HepG2 (cell line): ENCODE results near the gene ENTPD1. TPM values are rescaled to one million over a fixed set of nuclear protein-coding genes. Genes with fewer than 3 reads are reported as not detected.

ENCODE experiments used
- CBFB ChIP-seq: sonication (generic); formaldehyde crosslinking; IDR thresholded peaks from 2 replicates; pipeline ENCODE4 v1.4.0; 2020; ENCODE audit warnings: missing genetic modification reagents
- CBX2 ChIP-seq, 2 experiments: fragments of 200-600 bp in 1 of 2; sonication (generic); formaldehyde crosslinking in 1 of 2; IDR thresholded peaks; 2 replicates each; pipeline versions ENCODE4 v1.7.0 to v1.8.1; 2018 to 2022; ENCODE audit warnings: low read depth in 2 of 2, low read length in 1 of 2, mild to moderate bottlenecking in 1 of 2, missing genetic modification reagents in 1 of 2
- ELF3 ChIP-seq: IDR thresholded peaks from 2 replicates; pipeline ENCODE4 v1.6.1; 2016; ENCODE audit warnings: missing genetic modification reagents, missing compliant biosample characterization
- FOXC1 ChIP-seq: sonication (generic); formaldehyde crosslinking; IDR thresholded peaks from 2 replicates; pipeline ENCODE4 v1.8.0; 2022; ENCODE audit warnings: mild to moderate bottlenecking, missing genetic modification reagents, borderline replicate concordance
- MAFF ChIP-seq: IDR thresholded peaks from 2 replicates; pipeline ENCODE4 v1.6.1; 2011; ENCODE audit warnings: low read depth, low read length, improper control_type of control experiment
- MAFK ChIP-seq, 2 experiments: IDR thresholded peaks in 1 of 2; conservative IDR thresholded peaks in 1 of 2; 2 replicates each; pipeline ENCODE4 v1.6.1; 2011; ENCODE audit warnings: improper control_type of control experiment in 2 of 2, low read length in 2 of 2
- MEIS1 ChIP-seq: sonication (generic); formaldehyde crosslinking; IDR thresholded peaks from 2 replicates; pipeline ENCODE4 v1.9.0; 2021; ENCODE audit warnings: mild to moderate bottlenecking, missing genetic modification reagents, moderate library complexity, borderline replicate concordance
- MTF2 ChIP-seq: sonication (generic); formaldehyde crosslinking; IDR thresholded peaks from 2 replicates; pipeline ENCODE4 v1.5.0; 2020; ENCODE audit warnings: missing genetic modification reagents, borderline replicate concordance
- SCMH1 ChIP-seq: sonication (generic); formaldehyde crosslinking; IDR thresholded peaks from 2 replicates; pipeline ENCODE4 v1.9.0; 2021; ENCODE audit warnings: missing genetic modification reagents, mild to moderate bottlenecking, borderline replicate concordance
- STAG1 ChIP-seq: sonication (generic); formaldehyde crosslinking; IDR thresholded peaks from 2 replicates; pipeline ENCODE4 v1.4.0; 2020; ENCODE audit warnings: missing genetic modification reagents
- SUZ12 ChIP-seq: fragments of 150-350 bp; IDR thresholded peaks from 2 replicates; pipeline ENCODE4 v1.6.1; 2014; ENCODE audit warnings: low read depth, low read length
- ZNF484 ChIP-seq: sonication (generic); formaldehyde crosslinking; IDR thresholded peaks from 2 replicates; pipeline ENCODE4 v1.5.1; 2020; ENCODE audit warnings: mild to moderate bottlenecking, low read depth, missing genetic modification reagents, borderline replicate concordance
- ZNF577 ChIP-seq: sonication (generic); formaldehyde crosslinking; IDR thresholded peaks from 2 replicates; pipeline ENCODE4 v1.4.0; 2020; ENCODE audit warnings: mild to moderate bottlenecking, low read depth, missing genetic modification reagents, borderline replicate concordance
- ZNF670 ChIP-seq: sonication (generic); formaldehyde crosslinking; IDR thresholded peaks from 2 replicates; pipeline ENCODE4 v1.8.0; 2022; ENCODE audit warnings: mild to moderate bottlenecking, missing genetic modification reagents, borderline replicate concordance
- ZNF777 ChIP-seq: sonication (generic); formaldehyde crosslinking; IDR thresholded peaks from 2 replicates; pipeline ENCODE4 v1.4.0; 2020; ENCODE audit warnings: missing genetic modification reagents
- polyA plus RNA-seq, 8 experiments: library from polyadenylated mRNA; depleted of rRNA in 3 of 8; stranded (reverse) in 7 of 8; unstranded in 1 of 8; fragments of >200 nt; fragmentation: Illumina TruSeq in 4 of 8; extraction: Trizol in 4 of 8; gene quantifications; 2 replicates each; pipeline versions ENCODE4 v1.2.1 to v1.2.3, GENCODE V29; 2011 to 2016; ENCODE audit warnings: low read depth in 4 of 8, missing spikeins in 1 of 8, mixed read lengths in 1 of 8; ENCODE audit not compliant: insufficient read depth in 1 of 8
- total RNA-seq, 5 experiments: library from RNA; depleted of rRNA; stranded (reverse); fragments of >200 nt; fragmentation: Illumina TruSeq; extraction: Trizol; gene quantifications; 2 replicates each; pipeline ENCODE4 v1.2.3, GENCODE V29; 2016; ENCODE audit warnings: low read depth in 1 of 5
- TF ChIP-seq, protein P1 (sequence below): sonication (generic); formaldehyde crosslinking; IDR thresholded peaks from 2 replicates; pipeline ENCODE4 v1.4.0; 2020; ENCODE audit warnings: missing genetic modification reagents; ENCODE audit errors: not compliant biosample characterization
- TF ChIP-seq, protein P2 (sequence below): sonication (generic); formaldehyde crosslinking; IDR thresholded peaks from 2 replicates; pipeline ENCODE4 v1.4.0; 2020; ENCODE audit warnings: low read depth, mild to moderate bottlenecking, missing genetic modification reagents
- TF ChIP-seq, protein P3 (sequence below): IDR thresholded peaks from 2 replicates; pipeline ENCODE4 v1.6.1; 2018; ENCODE audit warnings: missing genetic modification reagents, mild to moderate bottlenecking, missing compliant biosample characterization
- TF ChIP-seq, protein P4 (sequence below): sonication (generic); formaldehyde crosslinking; IDR thresholded peaks from 2 replicates; pipeline ENCODE4 v1.5.0; 2020; ENCODE audit warnings: missing genetic modification reagents
- TF ChIP-seq, protein P5 (sequence below): sonication (generic); formaldehyde crosslinking; IDR thresholded peaks from 2 replicates; pipeline ENCODE4 v1.4.0; 2020; ENCODE audit warnings: missing genetic modification reagents, borderline replicate concordance

Gene ENTPD1
- total and polyA plus RNA-seq, 2 of the 13 experiments (the other 11 are each of a cell fraction or from before 2014, with no cell fraction given): 0.07 TPM

DNA sequence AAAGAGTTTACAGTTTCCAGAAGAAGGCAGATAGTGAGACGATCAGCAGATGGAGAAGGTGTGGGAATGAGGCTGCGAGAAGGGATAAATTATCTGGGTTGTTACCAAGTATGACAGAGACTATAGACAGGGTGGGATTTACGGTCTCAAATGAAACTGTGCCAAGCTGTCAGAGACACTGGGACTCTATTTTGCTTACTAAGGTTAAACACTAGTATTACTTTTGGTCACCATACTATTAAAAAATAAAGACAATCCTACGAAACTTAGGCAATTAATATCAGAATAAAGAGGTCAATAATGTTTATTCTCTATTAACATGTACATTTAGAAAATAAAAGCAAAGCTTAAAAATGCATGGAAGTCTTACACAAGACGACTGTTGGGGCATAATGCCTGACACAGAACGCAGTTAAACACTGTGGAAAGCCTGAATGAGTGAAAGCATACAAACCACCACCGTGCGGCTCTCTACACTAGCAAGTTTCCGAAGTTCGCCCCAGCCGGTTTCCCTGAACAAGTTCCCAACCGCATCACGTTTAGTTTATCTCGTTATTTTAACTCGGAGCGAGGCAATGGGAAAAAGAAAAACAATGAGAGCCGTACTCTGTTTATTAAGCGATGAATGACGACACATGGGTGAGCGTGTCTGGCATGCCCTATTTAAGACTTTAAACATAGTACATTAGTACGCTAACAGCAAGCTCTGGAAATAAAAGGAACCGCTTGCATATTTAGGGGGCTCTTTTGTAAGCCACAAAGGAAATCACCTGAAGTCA, 150.9 kb downstream of the ENTPD1 start (continued):
- TF ChIP-seq, protein P1, sequence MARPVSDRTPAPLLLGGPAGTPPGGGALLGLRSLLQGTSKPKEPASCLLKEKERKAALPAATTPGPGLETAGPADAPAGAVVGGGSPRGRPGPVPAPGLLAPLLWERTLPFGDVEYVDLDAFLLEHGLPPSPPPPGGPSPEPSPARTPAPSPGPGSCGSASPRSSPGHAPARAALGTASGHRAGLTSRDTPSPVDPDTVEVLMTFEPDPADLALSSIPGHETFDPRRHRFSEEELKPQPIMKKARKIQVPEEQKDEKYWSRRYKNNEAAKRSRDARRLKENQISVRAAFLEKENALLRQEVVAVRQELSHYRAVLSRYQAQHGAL (CRISPR knock-in tag): no peak
- TF ChIP-seq ZNF777 (CRISPR knock-in tag): no peak
- TF ChIP-seq CBFB (CRISPR knock-in tag): 0 out of 2 replicates have a peak, but pooled peaks have one; percentile 4
- TF ChIP-seq, protein P2, sequence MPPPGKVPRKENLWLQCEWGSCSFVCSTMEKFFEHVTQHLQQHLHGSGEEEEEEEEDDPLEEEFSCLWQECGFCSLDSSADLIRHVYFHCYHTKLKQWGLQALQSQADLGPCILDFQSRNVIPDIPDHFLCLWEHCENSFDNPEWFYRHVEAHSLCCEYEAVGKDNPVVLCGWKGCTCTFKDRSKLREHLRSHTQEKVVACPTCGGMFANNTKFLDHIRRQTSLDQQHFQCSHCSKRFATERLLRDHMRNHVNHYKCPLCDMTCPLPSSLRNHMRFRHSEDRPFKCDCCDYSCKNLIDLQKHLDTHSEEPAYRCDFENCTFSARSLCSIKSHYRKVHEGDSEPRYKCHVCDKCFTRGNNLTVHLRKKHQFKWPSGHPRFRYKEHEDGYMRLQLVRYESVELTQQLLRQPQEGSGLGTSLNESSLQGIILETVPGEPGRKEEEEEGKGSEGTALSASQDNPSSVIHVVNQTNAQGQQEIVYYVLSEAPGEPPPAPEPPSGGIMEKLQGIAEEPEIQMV (CRISPR knock-in tag): no peak
- TF ChIP-seq SCMH1 (CRISPR knock-in tag): no peak
- peak; percentile 3; the same call in 1 of the 2 replicates for TF ChIP-seq FOXC1 (CRISPR knock-in tag)
- TF ChIP-seq ZNF670 (CRISPR knock-in tag): 0 out of 2 replicates have a peak, but pooled peaks have one; percentile 1
- TF ChIP-seq ZNF577 (CRISPR knock-in tag): no peak
- TF ChIP-seq, protein P3, sequence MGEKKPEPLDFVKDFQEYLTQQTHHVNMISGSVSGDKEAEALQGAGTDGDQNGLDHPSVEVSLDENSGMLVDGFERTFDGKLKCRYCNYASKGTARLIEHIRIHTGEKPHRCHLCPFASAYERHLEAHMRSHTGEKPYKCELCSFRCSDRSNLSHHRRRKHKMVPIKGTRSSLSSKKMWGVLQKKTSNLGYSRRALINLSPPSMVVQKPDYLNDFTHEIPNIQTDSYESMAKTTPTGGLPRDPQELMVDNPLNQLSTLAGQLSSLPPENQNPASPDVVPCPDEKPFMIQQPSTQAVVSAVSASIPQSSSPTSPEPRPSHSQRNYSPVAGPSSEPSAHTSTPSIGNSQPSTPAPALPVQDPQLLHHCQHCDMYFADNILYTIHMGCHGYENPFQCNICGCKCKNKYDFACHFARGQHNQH (CRISPR knock-in tag): 0 out of 2 replicates have a peak, but pooled peaks have one; percentile 2
- TF ChIP-seq SUZ12: no peak
- TF ChIP-seq CBX2 (IDR thresholded peaks at IDR 0.05; ENCODE audit: low read depth, low read length): no peak
- TF ChIP-seq CBX2 (CRISPR knock-in tag; IDR thresholded peaks at IDR 0.05; ENCODE audit: low read depth): no peak
- TF ChIP-seq, protein P4, sequence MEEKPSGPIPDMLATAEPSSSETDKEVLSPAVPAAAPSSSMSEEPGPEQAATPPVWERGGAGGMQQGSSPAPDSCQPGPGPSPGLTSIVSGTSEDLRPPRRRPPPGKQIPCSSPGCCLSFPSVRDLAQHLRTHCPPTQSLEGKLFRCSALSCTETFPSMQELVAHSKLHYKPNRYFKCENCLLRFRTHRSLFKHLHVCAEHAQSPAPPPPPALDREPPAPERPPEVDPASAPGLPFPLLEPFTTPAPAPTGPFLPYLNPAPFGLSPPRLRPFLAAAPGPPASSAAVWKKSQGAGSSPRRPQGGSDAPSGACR (CRISPR knock-in tag): peak; percentile 6; the same call in 1 of the 2 replicates
- TF ChIP-seq STAG1 (CRISPR knock-in tag): peak; percentile 40
- TF ChIP-seq MAFF: peak; percentile 71
- TF ChIP-seq MEIS1 (CRISPR knock-in tag): 0 out of 2 replicates have a peak, but pooled peaks have one; percentile 16
- peak; percentile 68 to 76 for TF ChIP-seq MAFK (conservative IDR thresholded peaks at IDR 0.05 in 1 of 2, IDR thresholded peaks at IDR 0.05 in 1 of 2; ENCODE audit: low read length in 2 of 2)
- 0 out of 2 replicates have a peak, but pooled peaks have one; percentile 13 for TF ChIP-seq ZNF484 (CRISPR knock-in tag)
- TF ChIP-seq, protein P5, sequence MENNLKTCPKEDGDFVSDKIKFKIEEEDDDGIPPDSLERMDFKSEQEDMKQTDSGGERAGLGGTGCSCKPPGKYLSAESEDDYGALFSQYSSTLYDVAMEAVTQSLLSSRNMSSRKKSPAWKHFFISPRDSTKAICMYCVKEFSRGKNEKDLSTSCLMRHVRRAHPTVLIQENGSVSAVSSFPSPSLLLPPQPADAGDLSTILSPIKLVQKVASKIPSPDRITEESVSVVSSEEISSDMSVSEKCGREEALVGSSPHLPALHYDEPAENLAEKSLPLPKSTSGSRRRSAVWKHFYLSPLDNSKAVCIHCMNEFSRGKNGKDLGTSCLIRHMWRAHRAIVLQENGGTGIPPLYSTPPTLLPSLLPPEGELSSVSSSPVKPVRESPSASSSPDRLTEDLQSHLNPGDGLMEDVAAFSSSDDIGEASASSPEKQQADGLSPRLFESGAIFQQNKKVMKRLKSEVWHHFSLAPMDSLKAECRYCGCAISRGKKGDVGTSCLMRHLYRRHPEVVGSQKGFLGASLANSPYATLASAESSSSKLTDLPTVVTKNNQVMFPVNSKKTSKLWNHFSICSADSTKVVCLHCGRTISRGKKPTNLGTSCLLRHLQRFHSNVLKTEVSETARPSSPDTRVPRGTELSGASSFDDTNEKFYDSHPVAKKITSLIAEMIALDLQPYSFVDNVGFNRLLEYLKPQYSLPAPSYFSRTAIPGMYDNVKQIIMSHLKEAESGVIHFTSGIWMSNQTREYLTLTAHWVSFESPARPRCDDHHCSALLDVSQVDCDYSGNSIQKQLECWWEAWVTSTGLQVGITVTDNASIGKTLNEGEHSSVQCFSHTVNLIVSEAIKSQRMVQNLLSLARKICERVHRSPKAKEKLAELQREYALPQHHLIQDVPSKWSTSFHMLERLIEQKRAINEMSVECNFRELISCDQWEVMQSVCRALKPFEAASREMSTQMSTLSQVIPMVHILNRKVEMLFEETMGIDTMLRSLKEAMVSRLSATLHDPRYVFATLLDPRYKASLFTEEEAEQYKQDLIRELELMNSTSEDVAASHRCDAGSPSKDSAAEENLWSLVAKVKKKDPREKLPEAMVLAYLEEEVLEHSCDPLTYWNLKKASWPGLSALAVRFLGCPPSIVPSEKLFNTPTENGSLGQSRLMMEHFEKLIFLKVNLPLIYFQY (CRISPR knock-in tag): no peak
- TF ChIP-seq MTF2 (CRISPR knock-in tag): 0 out of 2 replicates have a peak, but pooled peaks have one; percentile 29
- no peak for TF ChIP-seq ELF3
